Renal cortical epithelial cell (primary cell): ENCODE data around the gene RHOG. TPM values are rescaled to one million over a fixed set of nuclear protein-coding genes. Genes with fewer than 3 reads are reported as not detected.
A peak's percentile ranks its signal among the peaks of the same experiment; 100 is the strongest.
"Not testable (repeated sequence)": the region's sequence is repeated elsewhere in the genome, so short reads cannot be mapped to it uniquely, and the experiment has no call there.

Source experiments
- DNase-seq: peaks from one replicate; pipeline ENCODE4 v3.0.0-alpha.2; 2011; ENCODE audit warnings: low read depth
- total RNA-seq: library from RNA; depleted of rRNA; stranded (reverse); fragments of >200 nt; gene quantifications from 2 replicates; pipeline ENCODE4 v1.2.3, GENCODE V29; 2014

RHOG gene
- total RNA-seq = 5.6 and 20.5 TPM in 2 replicates

DNA sequence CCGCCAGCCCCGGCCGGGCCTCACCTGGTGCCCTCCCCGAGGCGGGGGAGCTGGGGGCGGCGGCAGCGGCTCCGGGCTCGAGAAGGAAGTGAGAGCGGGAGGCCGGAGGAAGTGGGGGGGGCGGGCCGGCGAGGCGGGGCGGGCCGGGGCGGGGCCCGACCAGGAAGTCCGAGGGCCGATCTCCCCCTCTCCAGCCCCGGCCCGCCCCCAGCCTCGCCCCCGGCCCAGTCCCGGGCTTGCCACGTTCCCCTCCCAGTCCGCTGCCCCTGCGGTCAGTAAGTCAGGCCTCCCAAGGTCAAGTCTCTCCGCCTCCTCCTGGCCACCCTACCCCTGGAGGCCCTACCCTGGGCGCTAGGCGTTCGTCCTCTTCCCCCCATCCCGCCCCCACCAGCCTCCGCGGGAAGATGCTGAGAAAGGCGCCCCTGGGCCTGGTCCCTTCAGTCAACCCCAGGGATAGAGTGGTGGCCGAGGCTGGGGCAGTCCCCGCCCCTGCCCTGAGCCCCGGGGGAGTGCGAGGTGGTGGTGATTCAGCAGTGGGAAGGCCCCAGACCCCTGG, at the start of gene RHOG:
Gene RHOG (minus strand): TSS at position 90 of the 556 bp plus-strand sequence. CDS start 12,821 bp downstream, outside the sequence.
- peak; percentile 53 for DNase-seq

GRCh38 chr11:3890014-3890413, 49.3 kb upstream of the RHOG start:
- DNase-seq = no peak

- no peak for DNase-seq
These were observed 48.1 kb upstream of the RHOG start for GRCh38 chr11:3888876-3889275.

- no peak for DNase-seq
These were observed 46.2 kb upstream of the RHOG start for GRCh38 chr11:3886985-3887384.

DNA sequence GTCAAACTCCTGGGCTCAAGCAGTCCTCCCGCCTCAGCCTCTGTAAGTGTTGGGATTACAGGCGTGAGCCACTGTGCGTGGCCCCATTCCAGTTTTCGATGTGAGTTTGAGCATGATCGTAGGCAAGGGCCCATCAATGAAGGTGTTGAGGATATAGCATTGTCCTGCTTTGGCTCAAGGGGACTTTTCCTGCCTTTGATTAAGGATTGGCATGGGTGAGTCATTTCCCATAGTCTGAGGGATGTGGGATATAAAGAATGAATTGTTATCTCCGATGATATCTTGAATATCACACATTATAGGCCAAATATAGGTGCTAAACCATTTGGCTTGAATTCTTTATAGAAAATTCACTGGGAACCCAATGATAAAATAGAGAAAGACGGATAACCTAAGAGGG, 45.1 kb upstream of the RHOG start:
- DNase-seq = no peak

GRCh38 chr11:3882655-3883054, 41.9 kb upstream of the RHOG start:
- no peak for DNase-seq

DNA sequence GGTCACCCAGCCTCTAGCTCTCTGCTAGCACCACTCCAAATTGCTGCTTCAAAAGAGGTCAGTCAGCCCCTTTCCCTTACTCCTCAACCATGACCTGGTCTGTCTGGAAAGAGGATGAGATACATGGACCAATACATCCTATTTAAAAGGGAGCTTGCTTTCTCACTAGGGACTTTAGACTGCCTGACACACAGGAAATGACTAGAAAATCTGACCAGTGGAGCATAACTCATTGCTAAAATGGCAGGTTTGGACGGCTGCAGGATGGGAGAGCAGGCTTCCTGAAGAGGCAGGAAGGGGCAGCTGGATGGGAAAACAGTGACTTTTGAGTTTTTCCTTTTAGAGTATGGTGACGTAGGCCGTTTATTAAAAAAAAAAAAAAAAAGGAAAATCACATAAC, 40.0 kb upstream of the RHOG start:
- peak; percentile 86 for DNase-seq

GRCh38 chr11:3879967-3880542, 39.3 kb upstream of the RHOG start:
- peak; percentile 99 for DNase-seq

- no peak for DNase-seq
These were observed 38.6 kb upstream of the RHOG start for GRCh38 chr11:3879216-3879966.

- no peak for DNase-seq
These were observed 37.5 kb upstream of the RHOG start for GRCh38 chr11:3878258-3878584.

DNA sequence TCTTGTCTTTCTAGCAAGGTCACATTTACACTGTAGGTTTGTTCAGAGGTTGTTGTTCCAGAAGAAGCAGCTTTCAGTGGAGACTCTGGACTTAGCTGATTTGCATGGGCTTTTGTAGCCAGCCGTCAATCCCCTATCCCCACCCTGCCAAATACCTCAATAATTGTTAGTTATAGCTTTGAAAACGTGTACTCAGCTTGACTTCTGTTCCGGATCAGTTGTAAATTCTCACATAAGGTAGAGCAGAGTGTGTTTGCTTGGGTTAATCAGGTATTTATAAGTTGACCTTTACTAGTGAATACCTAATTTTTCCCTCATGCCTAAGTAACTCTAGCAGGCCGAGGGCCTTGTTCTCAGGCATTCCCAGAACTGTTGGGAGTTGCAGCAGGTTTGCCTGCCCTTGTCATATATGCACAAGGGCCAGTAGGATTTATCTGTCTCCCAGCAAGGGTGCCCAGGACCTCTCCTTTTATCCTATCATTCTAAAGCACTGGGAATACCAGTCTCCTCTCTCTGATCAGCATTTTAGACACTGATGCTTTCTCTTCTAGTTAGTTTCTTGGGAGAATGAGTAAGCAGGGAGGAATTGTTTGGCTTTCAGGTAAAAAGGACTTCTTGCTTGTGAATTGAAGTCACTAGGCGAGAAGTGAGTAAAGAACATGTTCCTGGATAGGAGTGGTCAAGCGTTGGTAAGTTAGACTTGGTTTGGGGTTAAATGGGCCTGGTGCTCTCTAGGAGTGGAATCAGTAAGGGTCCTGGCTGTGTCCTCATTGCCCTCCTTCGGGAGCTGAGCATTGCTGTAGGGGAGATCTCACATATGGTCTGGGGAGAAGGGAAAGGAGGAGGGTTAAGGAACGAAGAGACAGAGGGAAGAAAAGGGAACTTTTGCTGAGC, 36.9 kb upstream of the RHOG start:
- DNase-seq = peak; percentile 97

DNA sequence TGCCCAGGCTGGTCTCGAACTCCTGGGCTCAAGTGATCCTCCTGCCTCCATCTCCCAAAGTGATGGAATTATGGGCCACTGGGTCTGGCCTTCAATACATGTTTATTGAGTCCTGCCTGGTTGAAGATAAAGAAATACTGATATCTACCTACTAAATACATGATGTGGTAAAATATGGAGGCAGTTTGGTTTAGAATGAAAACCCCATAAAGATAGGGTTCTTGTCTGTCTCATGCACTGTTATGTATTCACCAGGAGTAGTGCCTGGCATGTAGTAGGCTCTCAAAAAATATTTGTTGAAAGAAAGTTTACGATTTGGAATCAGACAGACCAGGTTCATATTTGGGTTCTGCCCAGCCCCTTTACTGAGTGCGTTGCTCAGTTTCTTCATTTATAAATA, 35.9 kb upstream of the RHOG start:
- no peak for DNase-seq

- DNase-seq = no peak
These were observed 33.1 kb upstream of the RHOG start for GRCh38 chr11:3873712-3874349.

DNA sequence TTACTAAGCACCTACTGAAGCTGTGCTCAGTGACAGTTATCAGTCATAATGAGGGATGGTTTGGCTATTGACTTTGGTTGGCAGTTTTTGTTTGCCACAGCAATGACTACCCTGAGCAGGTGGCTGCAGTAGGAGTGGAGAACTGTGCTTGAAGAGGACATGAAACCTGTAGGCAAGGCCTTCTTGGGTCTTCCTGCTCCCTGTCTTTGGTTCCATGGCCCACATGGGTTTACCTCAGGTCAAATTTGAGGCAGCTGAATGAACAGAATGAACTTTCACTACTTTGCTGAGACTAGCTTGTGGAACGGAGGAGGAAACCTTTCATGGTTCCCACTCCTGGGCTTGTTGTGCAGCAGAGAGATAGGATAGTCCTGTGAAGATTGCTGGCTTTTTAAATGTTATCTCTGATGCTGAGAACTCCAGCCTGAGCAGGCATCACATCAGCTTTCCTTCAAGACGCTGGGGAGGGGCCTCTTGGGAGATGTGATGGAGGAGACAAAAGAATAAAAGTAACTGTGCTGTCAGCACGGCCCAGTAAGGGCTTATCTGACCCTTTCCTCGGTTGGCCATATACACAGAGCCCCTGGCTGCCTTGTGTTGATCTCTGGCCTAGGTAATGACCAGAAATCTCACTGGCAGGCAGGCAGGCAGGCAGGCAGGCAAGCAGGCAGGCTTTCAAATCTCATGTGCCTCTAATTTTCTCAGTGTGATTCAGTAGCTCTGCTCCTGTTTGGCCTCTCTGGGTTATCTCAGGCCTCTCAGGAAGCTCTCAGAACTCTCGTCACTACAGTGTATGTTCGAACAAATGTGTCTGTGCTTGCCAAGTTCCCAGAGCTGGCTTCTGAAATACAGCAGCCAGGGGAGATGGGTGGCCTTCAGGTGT, 26.7 kb upstream of the RHOG start:
- no peak for DNase-seq

GRCh38 chr11:3866836-3867208, 26.1 kb upstream of the RHOG start:
- no peak for DNase-seq

DNA sequence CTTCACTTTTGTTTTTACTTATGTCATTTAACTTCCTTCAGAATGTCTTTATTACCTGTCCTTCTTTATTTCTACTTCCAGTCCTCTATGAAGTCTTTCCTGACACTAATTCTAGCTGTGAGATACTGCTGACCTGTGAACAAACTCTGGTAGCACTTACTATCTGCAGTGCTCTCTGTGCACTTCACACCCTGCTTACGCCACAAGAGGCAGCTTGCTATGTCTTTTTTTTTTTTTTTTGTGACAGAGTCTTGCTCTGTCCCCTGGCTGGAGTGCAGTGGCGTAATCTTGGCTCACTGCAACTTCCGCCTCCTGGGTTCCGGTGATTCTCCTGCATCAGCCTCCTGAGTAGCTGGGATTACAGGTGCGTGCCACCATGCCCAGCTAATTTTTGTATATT, 25.4 kb upstream of the RHOG start:
- no peak for DNase-seq

- DNase-seq = peak; percentile 82
These were observed 24.8 kb upstream of the RHOG start for GRCh38 chr11:3865388-3866193.

DNA sequence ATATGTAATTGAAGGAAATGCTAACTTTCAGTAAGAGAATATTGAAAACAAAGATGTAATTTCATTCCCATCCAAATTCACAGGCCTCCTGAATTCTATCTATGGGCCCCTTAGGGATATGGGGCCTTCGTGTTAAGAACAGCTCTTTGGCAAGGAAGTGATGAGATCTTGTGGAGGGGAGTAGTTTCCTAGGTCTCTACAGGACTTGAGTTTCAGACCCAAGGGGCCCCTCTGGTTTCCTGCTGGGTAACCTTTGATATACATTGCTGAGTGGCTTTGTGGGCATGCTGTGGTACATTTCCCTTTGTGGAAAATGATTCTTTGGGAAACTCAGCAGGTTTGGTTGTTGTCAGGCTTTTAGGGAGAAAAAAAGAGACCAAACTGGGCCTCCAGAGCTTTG, 20.9 kb upstream of the RHOG start:
- no peak for DNase-seq

DNA sequence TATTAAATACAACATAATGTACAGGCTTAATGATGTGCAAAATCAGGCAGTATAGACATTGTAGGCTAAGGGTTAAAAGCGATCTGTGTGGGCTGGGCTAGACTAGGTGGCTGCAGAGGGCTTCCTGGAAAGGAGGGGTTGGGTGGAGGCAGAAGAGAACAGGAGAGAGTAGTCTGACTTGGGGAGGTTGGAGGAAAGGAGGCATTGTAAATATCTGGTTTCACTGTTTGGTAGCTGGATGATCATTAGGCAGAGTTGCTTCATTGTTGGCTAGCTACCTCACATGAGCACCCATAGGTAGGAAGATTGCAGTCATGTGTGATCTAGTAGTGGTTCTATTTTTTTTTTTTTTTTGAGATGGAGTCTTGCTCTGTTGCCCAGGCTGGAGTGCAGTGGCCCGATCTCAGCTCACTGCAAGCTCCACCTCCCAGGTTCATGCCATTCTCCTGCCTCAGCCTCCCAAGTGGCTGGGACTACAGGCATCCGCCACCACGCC, 20.2 kb upstream of the RHOG start:
- DNase-seq = not testable (repeated sequence)

DNA sequence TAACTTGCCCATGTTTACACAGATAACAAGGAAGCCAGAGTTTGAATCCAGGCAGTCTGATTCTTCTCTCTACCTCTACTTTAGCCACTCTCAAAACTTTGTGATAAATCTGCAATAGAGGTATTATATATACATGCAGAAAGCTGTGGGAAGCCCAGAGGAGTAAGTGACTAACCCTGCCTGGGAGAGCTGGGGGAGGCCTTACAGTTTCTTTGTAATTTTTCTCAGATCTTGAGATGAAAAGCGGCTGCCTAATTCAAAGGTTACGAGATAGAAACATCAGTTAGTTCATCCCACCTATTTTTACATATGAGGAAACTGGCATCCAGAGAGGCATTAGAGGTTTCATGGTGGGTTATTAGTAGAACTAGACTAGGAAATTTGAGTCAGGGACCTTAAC, 19.6 kb upstream of the RHOG start:
- no peak for DNase-seq
